Heart left ventricle (tissue), 13 donors: Measurements from ENCODE around the gene PPP1R8.

ENCODE experiments used
- POLR2A ChIP-seq, 2 donors: fragments of 450-650 bp; IDR thresholded peaks; one replicate each; pipeline ENCODE4 v1.6.1; 2017; ENCODE audit warnings: antibody characterized with exemption in 2 of 2, mild to moderate bottlenecking in 2 of 2, moderate library complexity in 2 of 2
- TF ChIP-seq, protein P1 (sequence below), 12 donors: fragments of 200-600 bp; sonication (generic) in 4 of 12; IDR thresholded peaks; one replicate each; pipeline versions ENCODE4 v1.5.0 to v1.8.0; 2018 to 2022; ENCODE audit warnings: antibody characterized with exemption in 12 of 12, mild to moderate bottlenecking in 5 of 12
- donor health status: ischemic (EF 13 %, LVEDD 7.1; RV severe dilation, severe dysfunction).
- donor health status: DM: no; HTN: yes; CAD: no.
- donor health status: DM: no; HTN: no; CAD: no.
- donor health status: ischemic (EF 25% LVEDD 6.9; RV normal size, moderate dysfunction).
- donor health status: ischemic (EF 25% LVEDD 5.7; RV mildly dilated, moderate dysfunction).
- donor health status: ischemic (EF 35%, LVEDD 5.7; RV mildly dilated, moderate dysfunction).
- donor health status: nonischemic (EF 11% LVEDD 7.7; RV severe dilation, severe dysfunction).
- donor health status: DM: yes; HTN: yes; CAD: no.
- donor health status: PGD.
- donor health status: ischemic (EF 29% LVEDD 5.4; RV normal size, mild dysfunction).
- donor health status: nonischemic (EF 23%, LVEDD 6.1; RV moderate dilation, normal function).

- TF ChIP-seq, protein P1, sequence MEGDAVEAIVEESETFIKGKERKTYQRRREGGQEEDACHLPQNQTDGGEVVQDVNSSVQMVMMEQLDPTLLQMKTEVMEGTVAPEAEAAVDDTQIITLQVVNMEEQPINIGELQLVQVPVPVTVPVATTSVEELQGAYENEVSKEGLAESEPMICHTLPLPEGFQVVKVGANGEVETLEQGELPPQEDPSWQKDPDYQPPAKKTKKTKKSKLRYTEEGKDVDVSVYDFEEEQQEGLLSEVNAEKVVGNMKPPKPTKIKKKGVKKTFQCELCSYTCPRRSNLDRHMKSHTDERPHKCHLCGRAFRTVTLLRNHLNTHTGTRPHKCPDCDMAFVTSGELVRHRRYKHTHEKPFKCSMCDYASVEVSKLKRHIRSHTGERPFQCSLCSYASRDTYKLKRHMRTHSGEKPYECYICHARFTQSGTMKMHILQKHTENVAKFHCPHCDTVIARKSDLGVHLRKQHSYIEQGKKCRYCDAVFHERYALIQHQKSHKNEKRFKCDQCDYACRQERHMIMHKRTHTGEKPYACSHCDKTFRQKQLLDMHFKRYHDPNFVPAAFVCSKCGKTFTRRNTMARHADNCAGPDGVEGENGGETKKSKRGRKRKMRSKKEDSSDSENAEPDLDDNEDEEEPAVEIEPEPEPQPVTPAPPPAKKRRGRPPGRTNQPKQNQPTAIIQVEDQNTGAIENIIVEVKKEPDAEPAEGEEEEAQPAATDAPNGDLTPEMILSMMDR (IDR thresholded peaks at IDR 0.05), result no peak
- no peak for TF ChIP-seq POLR2A (IDR thresholded peaks at IDR 0.05)
Measured at GRCh38 chr1:27824411-27824810, 6.2 kb upstream of the PPP1R8 start.
